ENCODE results near the gene MSMP. TPM values are rescaled to one million over a fixed set of nuclear protein-coding genes. Genes with fewer than 3 reads are reported as not detected.
A peak's percentile ranks its signal among the peaks of the same experiment; 100 is the strongest.

MSMP gene
- total RNA-seq, 1 donor from 2014 or later: not detected

DNA sequence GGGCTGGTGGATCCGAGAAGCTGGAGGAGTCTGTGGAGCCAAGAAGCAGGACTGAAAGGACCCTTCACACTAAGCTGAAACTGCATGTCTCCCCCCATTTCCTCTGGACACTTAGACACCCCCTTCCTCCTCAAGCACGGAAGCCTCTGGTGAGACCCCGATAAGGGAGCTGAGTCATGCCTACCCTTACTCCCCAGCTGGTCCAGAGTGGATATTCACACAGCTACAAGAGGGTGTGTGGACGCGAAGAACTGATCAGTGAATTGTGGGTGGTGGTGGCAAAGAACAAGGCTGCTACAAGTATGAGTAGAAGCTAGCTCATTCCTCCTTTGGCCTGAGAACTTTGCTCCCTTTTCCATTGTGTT lies 26.4 kb downstream of the MSMP start:
- intact Hi-C loops (cut with DNase I): loop anchor here (1.0 to 10.0 kb wide), 4 partner anchors 37 to 243 kb away; no protein-coding TSS in a partner anchor
- Histone ChIP-seq H3K27me3 (no peaks in the 10 kb centered on the region), H3K4me1 (peaks cover 11 to 20% of the 10 kb centered on the region in 2 donors), H3K4me3 (peak overlapping the region; percentile 74 to 81), H3K9me3 (no peaks in the 10 kb centered on the region), H3K27ac (peak overlapping the region; percentile 98 to 99), H3K36me3 (peaks cover 30 to 38% of the 10 kb centered on the region in 2 donors)
- no peak for DNase-seq (ENCODE audit: low spot score in 2 of 2)
- TF ChIP-seq, protein P1, sequence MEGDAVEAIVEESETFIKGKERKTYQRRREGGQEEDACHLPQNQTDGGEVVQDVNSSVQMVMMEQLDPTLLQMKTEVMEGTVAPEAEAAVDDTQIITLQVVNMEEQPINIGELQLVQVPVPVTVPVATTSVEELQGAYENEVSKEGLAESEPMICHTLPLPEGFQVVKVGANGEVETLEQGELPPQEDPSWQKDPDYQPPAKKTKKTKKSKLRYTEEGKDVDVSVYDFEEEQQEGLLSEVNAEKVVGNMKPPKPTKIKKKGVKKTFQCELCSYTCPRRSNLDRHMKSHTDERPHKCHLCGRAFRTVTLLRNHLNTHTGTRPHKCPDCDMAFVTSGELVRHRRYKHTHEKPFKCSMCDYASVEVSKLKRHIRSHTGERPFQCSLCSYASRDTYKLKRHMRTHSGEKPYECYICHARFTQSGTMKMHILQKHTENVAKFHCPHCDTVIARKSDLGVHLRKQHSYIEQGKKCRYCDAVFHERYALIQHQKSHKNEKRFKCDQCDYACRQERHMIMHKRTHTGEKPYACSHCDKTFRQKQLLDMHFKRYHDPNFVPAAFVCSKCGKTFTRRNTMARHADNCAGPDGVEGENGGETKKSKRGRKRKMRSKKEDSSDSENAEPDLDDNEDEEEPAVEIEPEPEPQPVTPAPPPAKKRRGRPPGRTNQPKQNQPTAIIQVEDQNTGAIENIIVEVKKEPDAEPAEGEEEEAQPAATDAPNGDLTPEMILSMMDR (IDR thresholded peaks at IDR 0.05): no peak

DNA sequence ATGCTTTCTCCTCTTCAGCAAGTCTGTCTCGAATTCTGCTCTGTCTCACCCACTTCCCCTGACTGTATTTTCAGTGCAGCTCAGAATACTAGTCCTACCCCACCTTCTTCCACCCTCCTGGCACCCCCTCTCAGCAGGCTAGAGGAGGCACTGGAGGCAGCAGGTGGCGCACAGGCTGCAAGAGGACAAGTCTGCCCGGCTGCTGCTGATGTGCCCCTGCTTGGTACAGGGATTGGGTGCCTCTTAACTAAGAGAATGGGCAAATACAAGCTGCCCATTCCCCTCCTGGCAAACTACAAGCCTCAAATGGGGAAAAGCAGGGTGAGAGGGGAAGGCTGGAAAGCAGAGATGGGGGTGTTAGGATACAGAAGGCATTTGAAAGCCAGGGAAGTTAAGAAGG lies 27.1 kb downstream of the MSMP start:
- peak overlapping the region; percentile 74 to 81 for H3K4me3 ChIP-seq
- peak overlapping the region; percentile 98 to 99 for H3K27ac ChIP-seq
- TF ChIP-seq, protein P1 (IDR thresholded peaks at IDR 0.05): peak in 2 of 3 experiments; percentile 31 to 50
- H3K9me3 ChIP-seq: no peaks in the 10 kb centered on the region
- intact Hi-C loops (cut with DNase I): loop anchor here (1.0 to 10.0 kb wide), 4 partner anchors 30 to 242 kb away; no protein-coding TSS in a partner anchor
- DNase-seq (ENCODE audit: low spot score in 2 of 2): peak; percentile 60 to 90
- peaks cover 11 to 20% of the 10 kb centered on the region in 2 donors for H3K4me1 ChIP-seq
- peaks cover 37 to 45% of the 10 kb centered on the region in 2 donors for H3K36me3 ChIP-seq
- H3K27me3 ChIP-seq: no peaks in the 10 kb centered on the region

DNA sequence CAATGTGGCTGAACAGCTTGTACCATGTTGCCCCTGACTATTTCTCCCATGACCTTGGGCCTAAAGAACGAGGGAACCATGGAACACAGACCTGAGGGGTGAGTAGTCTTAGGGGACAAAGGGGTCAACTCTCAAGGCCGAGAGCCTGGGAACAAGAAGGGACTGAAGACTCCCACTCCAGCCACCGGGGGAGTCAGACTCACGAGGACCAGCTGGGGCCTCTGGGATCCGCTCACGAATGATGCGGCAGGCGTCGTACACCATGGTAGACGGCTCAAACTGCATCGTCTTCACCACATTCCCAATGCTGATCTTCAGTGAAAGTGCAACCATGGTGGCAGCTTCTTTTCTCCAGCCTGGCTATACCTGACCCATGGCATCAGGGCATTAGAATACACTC lies 28.7 kb downstream of the MSMP start:
- intact Hi-C loops (cut with DNase I): loop anchor here (5.0 to 10.0 kb wide), 2 partner anchors 123 to 241 kb away; no protein-coding TSS in a partner anchor
- H3K27ac ChIP-seq: peak overlapping the region; percentile 98 to 99
- TF ChIP-seq, protein P1 (IDR thresholded peaks at IDR 0.05): no peak
- no peaks in the 10 kb centered on the region for H3K27me3 ChIP-seq
- DNase-seq (ENCODE audit: low spot score in 2 of 2): no peak
- peaks cover 53 to 61% of the 10 kb centered on the region in 2 donors for H3K36me3 ChIP-seq
- H3K9me3 ChIP-seq: no peaks in the 10 kb centered on the region
- peaks cover 11 to 20% of the 10 kb centered on the region in 2 donors for H3K4me1 ChIP-seq
- H3K4me3 ChIP-seq: no peak overlapping the region

DNA sequence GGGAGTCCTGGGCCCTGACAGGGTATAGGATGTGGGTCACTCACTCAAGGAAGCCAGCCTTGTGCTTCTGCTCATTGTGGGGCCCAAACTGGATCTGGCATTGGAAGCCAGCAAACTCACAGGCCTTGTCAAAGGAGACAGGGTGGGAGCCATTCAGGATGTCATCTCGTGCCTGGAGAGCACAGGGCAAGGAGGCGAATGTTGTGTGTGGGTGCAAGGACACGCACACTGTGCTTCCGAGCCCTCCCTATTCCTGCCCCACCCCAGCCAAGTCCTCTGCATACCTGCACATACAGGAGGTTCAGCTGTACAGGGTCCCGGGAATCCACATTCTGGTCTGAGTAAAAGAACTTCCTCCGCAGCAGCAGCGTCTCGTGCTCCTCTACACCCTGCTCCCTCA lies 30.2 kb downstream of the MSMP start:
- no peaks in the 10 kb centered on the region for H3K9me3 ChIP-seq
- no peak overlapping the region for H3K4me3 ChIP-seq
- H3K4me1 ChIP-seq: peaks cover 7 to 20% of the 10 kb centered on the region in 2 donors
- intact Hi-C loops (cut with DNase I): loop anchor here (10.0 kb wide), 1 partner anchor 239 kb away; no protein-coding TSS in a partner anchor
- TF ChIP-seq, protein P1 (IDR thresholded peaks at IDR 0.05): no peak
- no peak for DNase-seq (ENCODE audit: low spot score in 2 of 2)
- H3K36me3 ChIP-seq: peaks cover 67 to 76% of the 10 kb centered on the region in 2 donors
- no peaks in the 10 kb centered on the region for H3K27me3 ChIP-seq
- peak overlapping the region; percentile 8 to 22 for H3K27ac ChIP-seq

DNA sequence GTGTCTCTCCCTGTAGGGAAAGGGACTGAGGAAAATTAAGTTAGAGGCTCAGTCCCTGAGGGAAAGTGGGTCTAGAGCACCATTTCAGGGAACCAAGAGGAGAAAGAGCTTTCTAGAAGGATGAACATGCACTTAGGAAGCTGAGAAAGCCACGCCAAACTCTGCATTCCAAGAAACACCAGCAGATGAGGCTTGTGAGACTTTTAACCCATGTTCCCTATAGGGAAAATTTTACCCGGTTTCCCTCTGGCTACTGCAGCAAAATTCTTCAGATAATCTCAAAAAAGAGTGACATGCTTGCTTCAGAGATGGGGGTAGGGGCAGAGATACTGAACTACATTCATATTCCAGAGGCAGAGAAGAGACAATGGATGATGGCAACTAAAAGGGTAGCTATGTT lies 30.6 kb downstream of the MSMP start:
- Histone ChIP-seq H3K9me3 (no peaks in the 10 kb centered on the region), H3K27ac (peak overlapping the region; percentile 8 to 22), H3K4me3 (no peak overlapping the region), H3K4me1 (peaks cover 4 to 18% of the 10 kb centered on the region in 2 donors), H3K36me3 (peaks cover 72 to 80% of the 10 kb centered on the region in 2 donors), H3K27me3 (no peaks in the 10 kb centered on the region)
- DNase-seq (ENCODE audit: low spot score in 2 of 2): no peak
- TF ChIP-seq, protein P1 (IDR thresholded peaks at IDR 0.05): no peak
- intact Hi-C loops (cut with DNase I): loop anchor here (10.0 kb wide), 1 partner anchor 239 kb away; no protein-coding TSS in a partner anchor
